GM12878 (cell line): ENCODE results near the gene PMF1.
A peak's percentile ranks its signal among the peaks of the same experiment; 100 is the strongest.

ENCODE experiments used
- BRCA1 ChIP-seq: IDR thresholded peaks from 2 replicates; pipeline ENCODE4 v1.6.1; 2011; ENCODE audit warnings: low read depth, low read length, improper control_type of control experiment
- CBX3 ChIP-seq: fragments of 200-600 bp; sonication (generic); IDR thresholded peaks from 2 replicates; pipeline ENCODE4 v1.6.1; 2016; ENCODE audit warnings: low read depth, borderline replicate concordance
- CTCF ChIP-seq, 3 experiments: IDR thresholded peaks in 2 of 3; conservative IDR thresholded peaks in 1 of 3; 2 replicates each; pipeline ENCODE4 v1.5.1; 2011; ENCODE audit warnings: low read depth in 3 of 3, low read length in 3 of 3, mild to moderate bottlenecking in 3 of 3, control low read depth in 2 of 3, moderate library complexity in 2 of 3, inconsistent platforms in 1 of 3, mixed read lengths in 1 of 3; ENCODE audit not compliant: control insufficient read depth in 2 of 3, insufficient read depth in 1 of 3; ENCODE audit errors: extremely low read depth in 1 of 3
- EP300 ChIP-seq, 2 experiments: fragments of 150-350 bp in 1 of 2; IDR thresholded peaks; 2 replicates each; pipeline ENCODE4 v1.6.1; 2011 to 2012; ENCODE audit warnings: low read depth in 2 of 2, low read length in 2 of 2, borderline replicate concordance in 1 of 2, improper control_type of control experiment in 1 of 2, inconsistent platforms in 1 of 2; ENCODE audit not compliant: control insufficient read depth in 1 of 2
- EZH2 ChIP-seq: IDR thresholded peaks from 2 replicates; pipeline ENCODE4 v1.6.1; 2012; ENCODE audit warnings: low read depth, mild to moderate bottlenecking, control low read depth, inconsistent platforms, low read length, borderline replicate concordance; ENCODE audit not compliant: control insufficient read depth
- FOXM1 ChIP-seq: IDR thresholded peaks from 2 replicates; pipeline ENCODE4 v1.6.1; 2012; ENCODE audit warnings: low read depth, mild to moderate bottlenecking, inconsistent platforms, low read length, moderate library complexity
- MAX ChIP-seq: IDR thresholded peaks from 2 replicates; pipeline ENCODE4 v1.6.1; 2012; ENCODE audit warnings: low read depth, low read length, improper control_type of control experiment
- MYC ChIP-seq: IDR thresholded peaks from 2 replicates; pipeline ENCODE4 v1.6.1; 2011; ENCODE audit warnings: mild to moderate bottlenecking, low read length, moderate library complexity, inconsistent platforms; ENCODE audit not compliant: insufficient read depth, insufficient replicate concordance, insufficient read length, severe bottlenecking
- POLR2A ChIP-seq: IDR thresholded peaks from 2 replicates; pipeline ENCODE4 v1.6.1; 2011; ENCODE audit warnings: low read depth, mild to moderate bottlenecking, low read length
- RELA ChIP-seq: fragments of 450-650 bp; IDR thresholded peaks from 2 replicates; pipeline ENCODE4 v1.8.0; 2014; ENCODE audit warnings: borderline replicate concordance; ENCODE audit not compliant: partially characterized antibody
- SIN3A ChIP-seq: IDR thresholded peaks from 2 replicates; pipeline ENCODE4 v1.6.1; 2012; ENCODE audit warnings: low read depth, low read length, improper control_type of control experiment

GRCh38 chr1:156259805-156260204 is 47.0 kb downstream of the PMF1 start:
- TF ChIP-seq POLR2A (no peak), CTCF (IDR thresholded peaks at IDR 0.05 in 2 of 3, conservative IDR thresholded peaks at IDR 0.05 in 1 of 3; ENCODE audit: control insufficient read depth in 2 of 3, extremely low read depth in 1 of 3, insufficient read depth in 1 of 3, low read depth in 3 of 3, low read length in 3 of 3) (peak in 2 of 3 experiments; percentile 27 to 32; a peak in 1 of 6 replicates), CBX3 (no peak), RELA (no peak), EP300 (IDR thresholded peaks at IDR 0.05; ENCODE audit: borderline replicate concordance in 1 of 2, control insufficient read depth in 1 of 2, low read depth in 2 of 2, low read length in 2 of 2) (no peak), MAX (no peak), BRCA1 (no peak), FOXM1 (no peak), EZH2 (no peak), MYC (no peak), SIN3A (no peak)
